Renal cortex interstitium (tissue), 3 donors: ENCODE results near the gene ZNF229. TPM values are rescaled to one million over a fixed set of nuclear protein-coding genes. Genes with fewer than 3 reads are reported as not detected.

Experiments used
- polyA plus RNA-seq, 3 donors: library from polyadenylated mRNA; unstranded; fragments of 120-200 nt; gene quantifications; one replicate each; pipeline ENCODE4 v1.2.1, GENCODE V29; 2013; ENCODE audit not compliant: insufficient read length in 3 of 3

Gene ZNF229
- polyA plus RNA-seq, 3 donors = 16.1 to 18.0 (median 16.9) TPM

Other genes with a start within 250 kb of the ZNF229 start
- gene ZNF227, start 235.9 kb downstream of the ZNF229 start, polyA plus RNA-seq = 10 to 100 TPM; 25.1 to 27.5 (median 25.8) TPM
- gene ZNF233, start 188.6 kb downstream of the ZNF229 start, polyA plus RNA-seq = 1 to 10 TPM; 6.3 to 8.0 (median 6.7) TPM
- 10 to 100 TPM; 11.2 to 13.1 (median 12.9) TPM for gene ZNF235, start 143.4 kb downstream of the ZNF229 start, polyA plus RNA-seq
- gene ZNF112, start 91.8 kb downstream of the ZNF229 start, polyA plus RNA-seq = 10 to 100 TPM; 12.4 to 13.4 (median 13.1) TPM
- gene ZNF285, start 46.9 kb downstream of the ZNF229 start, polyA plus RNA-seq = 10 to 100 TPM; 10.7 to 12.1 (median 11.1) TPM
- 10 to 100 TPM; 15.3 to 17.6 (median 16.4) TPM for gene ZNF180, start 52.0 kb upstream of the ZNF229 start, polyA plus RNA-seq
- gene CEACAM20, start 81.2 kb upstream of the ZNF229 start, polyA plus RNA-seq = not detected
- gene IGSF23, start 165.1 kb upstream of the ZNF229 start, polyA plus RNA-seq = 1 to 10 TPM in 1 of 3 donors, under 1 TPM in 2; 0.83 to 2.4 (median 0.92) TPM
- gene PVR, start 195.4 kb upstream of the ZNF229 start, polyA plus RNA-seq = 10 to 100 TPM; 31.9 to 37.7 (median 34.1) TPM
- 10 to 100 TPM; 12.3 to 24.0 (median 12.5) TPM for gene CEACAM19, start 223.0 kb upstream of the ZNF229 start, polyA plus RNA-seq